Esophagus muscularis mucosa (tissue), 4 donors: ENCODE data around the gene EFHC2. TPM values are rescaled to one million over a fixed set of nuclear protein-coding genes. Genes with fewer than 3 reads are reported as not detected.

Source experiments
- DNase-seq: peaks from one replicate; pipeline ENCODE4 v3.0.0-alpha.2; 2017; ENCODE audit errors: extremely low spot score
- H3K27ac ChIP-seq, 4 donors: fragments of 200-600 bp; sonication (generic); replicated peaks in 1 of 4; 1 replicate in 3 of 4; 2 replicates in 1 of 4; pipeline ENCODE4 v1.5.1; 2016 to 2019; ENCODE audit warnings: mild to moderate bottlenecking in 1 of 4
- H3K27me3 ChIP-seq, 4 donors: fragments of 200-600 bp; sonication (generic); one replicate each; pipeline versions ENCODE4 v1.5.1 to v1.6.0; 2016 to 2019
- H3K36me3 ChIP-seq, 4 donors: fragments of 200-600 bp; sonication (generic); one replicate each; pipeline ENCODE4 v1.5.1; 2016 to 2019
- H3K4me1 ChIP-seq, 4 donors: fragments of 200-600 bp; sonication (generic); one replicate each; pipeline ENCODE4 v1.5.1; 2016 to 2019
- H3K4me3 ChIP-seq, 4 donors: fragments of 200-600 bp; sonication (generic); 1 replicate in 2 of 4; 2 replicates in 2 of 4; pipeline ENCODE4 v1.5.1; 2016 to 2019; ENCODE audit warnings: mild to moderate bottlenecking in 4 of 4, moderate library complexity in 1 of 4
- H3K9me3 ChIP-seq, 4 donors: fragments of 200-600 bp; sonication (generic); 1 replicate in 3 of 4; 2 replicates in 1 of 4; pipeline ENCODE4 v1.5.1; 2016 to 2019
- CTCF ChIP-seq, 3 experiments: fragments of 200-600 bp in 2 of 3; fragments of 450-650 bp in 1 of 3; sonication (generic) in 2 of 3; IDR thresholded peaks; one replicate each; pipeline ENCODE4 v1.5.1; 2017 to 2019; ENCODE audit warnings: antibody characterized with exemption in 3 of 3, mild to moderate bottlenecking in 2 of 3, moderate library complexity in 1 of 3
- EP300 ChIP-seq: sonication (generic); formaldehyde crosslinking; IDR thresholded peaks from one replicate; pipeline ENCODE4 v1.6.1; 2017; ENCODE audit warnings: antibody characterized with exemption
- POLR2A ChIP-seq: fragments of 450-650 bp; IDR thresholded peaks from one replicate; pipeline ENCODE4 v1.6.1; 2017; ENCODE audit warnings: antibody characterized with exemption, moderate library complexity, mild to moderate bottlenecking, low read depth
- POLR2AphosphoS5 ChIP-seq, 2 donors: sonication (generic); formaldehyde crosslinking; IDR thresholded peaks; one replicate each; pipeline ENCODE4 v1.6.1; 2017; ENCODE audit warnings: antibody characterized with exemption in 2 of 2
- WGBS: methylation state at CpG from one replicate; pipeline ENCODE4 v1.1.5; 2018; 5-methylcytosine and 5-hydroxymethylcytosine counted together
- intact Hi-C: fragments of 100-400 bp; cut with DNase I; formaldehyde crosslinking; loops from one replicate; pipeline ENCODE4 v1.15.1; 2023
- total RNA-seq, 4 donors: library from RNA; depleted of rRNA; stranded (reverse); fragments of >200 nt; gene quantifications; one replicate each; pipeline versions ENCODE4 v1.1.0 to v1.2.1, GENCODE V29; 2016

EFHC2 gene
- total RNA-seq, 4 donors from 2014 or later = 2.6 to 4.6 (median 3.1) TPM

DNA sequence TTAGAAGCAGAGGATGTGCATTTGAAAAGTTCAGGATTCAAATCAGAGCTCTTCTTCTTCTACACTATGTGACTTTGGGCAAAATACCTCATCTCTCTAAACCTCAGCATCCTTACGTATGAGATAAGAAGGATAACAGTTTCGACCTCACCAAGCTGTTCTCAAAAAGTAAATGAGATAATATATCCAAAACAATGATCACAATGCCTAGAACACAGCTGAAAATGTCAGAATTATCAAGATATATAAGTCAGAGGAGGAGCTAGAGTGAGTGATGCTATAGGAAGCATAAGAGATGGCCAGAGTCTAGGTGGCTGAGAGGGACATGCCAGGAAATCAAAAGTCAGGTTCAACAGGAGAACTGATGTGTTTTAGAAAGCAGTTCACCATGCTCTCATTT is 168.0 kb downstream of the EFHC2 start:
- H3K27me3 ChIP-seq = no peaks in the 10 kb centered on the region
- no peaks in the 10 kb centered on the region for H3K36me3 ChIP-seq
- H3K27ac ChIP-seq = no peak overlapping the region
- WGBS = 78% methylated on average over 2 of the region's 2 CpGs
- H3K4me3 ChIP-seq = no peak overlapping the region
- no peaks in the 10 kb centered on the region for H3K4me1 ChIP-seq
- no peak for DNase-seq
- TF ChIP-seq CTCF (IDR thresholded peaks at IDR 0.05) (no peak), POLR2A (no peak), EP300 (no peak), POLR2AphosphoS5 (IDR thresholded peaks at IDR 0.05) (no peak)
- no peaks in the 10 kb centered on the region for H3K9me3 ChIP-seq
- intact Hi-C loops = no loop called here

DNA sequence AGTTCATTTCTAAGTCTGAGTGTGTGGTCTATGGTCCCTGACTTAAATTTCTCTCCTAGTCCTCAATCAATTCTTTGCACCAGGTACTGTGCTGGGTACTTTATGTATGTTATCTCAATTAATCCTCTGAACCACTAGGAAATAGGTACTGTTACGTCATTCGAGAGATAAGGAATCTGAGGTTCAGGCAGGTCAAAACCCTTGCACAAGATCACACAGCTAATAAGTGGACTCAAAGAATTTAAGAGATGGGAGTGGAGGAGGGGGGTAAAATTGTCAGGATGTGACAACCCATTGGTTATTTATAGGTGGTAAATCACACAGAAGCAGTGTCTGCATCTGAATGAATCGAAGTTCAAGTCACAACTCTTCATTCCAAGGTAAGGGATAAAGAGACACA is 169.4 kb downstream of the EFHC2 start:
- Histone ChIP-seq H3K4me3 (no peak overlapping the region), H3K27ac (no peak overlapping the region), H3K27me3 (no peaks in the 10 kb centered on the region), H3K9me3 (no peaks in the 10 kb centered on the region), H3K4me1 (no peaks in the 10 kb centered on the region), H3K36me3 (no peaks in the 10 kb centered on the region)
- intact Hi-C loops = no loop called here
- no peak for TF ChIP-seq POLR2A
- TF ChIP-seq CTCF (IDR thresholded peaks at IDR 0.05) = no peak
- no peak for TF ChIP-seq POLR2AphosphoS5 (IDR thresholded peaks at IDR 0.05)
- no peak for TF ChIP-seq EP300
- no peak for DNase-seq
- 83% methylated on average over 3 of the region's 3 CpGs for WGBS

DNA sequence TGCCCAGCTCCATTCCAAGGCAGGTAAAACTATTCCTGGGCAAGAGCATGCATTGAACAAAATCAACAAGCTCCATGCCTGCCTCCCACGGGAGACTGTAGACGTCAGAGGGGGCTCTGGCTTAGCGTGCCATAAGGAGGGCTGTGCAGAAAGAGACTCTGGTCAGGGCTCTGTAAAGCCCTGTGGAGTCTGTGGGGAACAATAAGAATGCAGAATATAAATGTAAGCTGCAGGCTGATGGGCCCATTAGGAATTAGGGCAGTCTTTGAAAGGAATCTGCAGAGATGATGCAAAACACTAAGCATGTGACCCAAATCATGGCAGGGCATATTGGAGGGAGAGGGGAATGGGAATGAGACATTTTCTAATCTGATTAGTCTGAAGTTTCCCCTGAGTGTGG is 170.3 kb downstream of the EFHC2 start:
- H3K4me1 ChIP-seq = no peaks in the 10 kb centered on the region
- TF ChIP-seq POLR2AphosphoS5 (IDR thresholded peaks at IDR 0.05) (no peak), CTCF (IDR thresholded peaks at IDR 0.05) (no peak), POLR2A (no peak), EP300 (no peak)
- no peaks in the 10 kb centered on the region for H3K27me3 ChIP-seq
- no peaks in the 10 kb centered on the region for H3K9me3 ChIP-seq
- intact Hi-C loops = no loop called here
- no peak overlapping the region for H3K27ac ChIP-seq
- no peak for DNase-seq
- WGBS = 55% methylated on average over 3 of the region's 3 CpGs
- no peaks in the 10 kb centered on the region for H3K36me3 ChIP-seq
- H3K4me3 ChIP-seq = no peak overlapping the region

- no peak for TF ChIP-seq POLR2A
- no peak for TF ChIP-seq POLR2AphosphoS5 (IDR thresholded peaks at IDR 0.05)
- TF ChIP-seq CTCF (IDR thresholded peaks at IDR 0.05) = no peak
- TF ChIP-seq EP300 = no peak
- Histone ChIP-seq H3K4me3 (no peak overlapping the region), H3K9me3 (no peaks in the 10 kb centered on the region), H3K27ac (no peak overlapping the region), H3K36me3 (no peaks in the 10 kb centered on the region), H3K27me3 (no peaks in the 10 kb centered on the region), H3K4me1 (no peaks in the 10 kb centered on the region)
- WGBS = 72% methylated on average over 1 of the region's 1 CpG
- intact Hi-C loops = no loop called here
- DNase-seq = no peak
Observed at GRCh38 chrX:44167116-44167515, 176.4 kb downstream of the EFHC2 start.

DNA sequence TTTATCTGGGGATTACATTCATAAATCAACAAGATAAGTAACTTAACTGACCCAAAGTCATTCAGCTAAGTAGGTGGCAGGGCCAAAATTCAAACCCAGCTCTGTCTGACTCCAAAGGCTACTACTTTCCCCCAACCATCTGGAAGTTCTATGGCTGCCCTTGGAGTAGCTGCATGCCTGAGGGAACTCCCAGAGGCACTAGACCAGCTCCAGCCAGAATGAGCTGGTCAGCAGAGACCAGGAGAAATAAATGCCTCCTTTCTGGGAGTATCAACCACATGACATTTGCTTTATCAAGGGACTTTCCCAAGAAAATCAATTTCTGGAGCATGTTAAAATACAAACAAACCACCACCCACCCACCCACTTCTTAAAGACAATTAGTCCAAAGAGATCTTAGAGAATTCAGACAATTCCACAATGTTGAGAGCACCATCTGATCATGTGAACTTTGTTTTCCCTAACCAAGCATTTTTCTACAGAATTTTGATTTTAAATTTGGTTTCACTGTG is 180.5 kb downstream of the EFHC2 start:
- no peak overlapping the region for H3K27ac ChIP-seq
- H3K4me1 ChIP-seq = no peaks in the 10 kb centered on the region
- no peaks in the 10 kb centered on the region for H3K36me3 ChIP-seq
- no peaks in the 10 kb centered on the region for H3K27me3 ChIP-seq
- TF ChIP-seq POLR2A = no peak
- TF ChIP-seq CTCF (IDR thresholded peaks at IDR 0.05) = no peak
- TF ChIP-seq EP300 = no peak
- TF ChIP-seq POLR2AphosphoS5 (IDR thresholded peaks at IDR 0.05) = no peak
- DNase-seq = no peak
- no peak overlapping the region for H3K4me3 ChIP-seq
- no peaks in the 10 kb centered on the region for H3K9me3 ChIP-seq
- intact Hi-C loops = no loop called here
